Activated T-helper 1 cell treated with anti-CD3 and anti-CD28 coated beads, Interleukin-12 subunit alpha, Interleukin-12 subunit beta, Interleukin-2, Interleukin-4 antibody, amounts not matched to agents 30 ng/mL and 10 ng/mL and 1 ng/mL, durations not matched to agents 14 hours and 24 hours and 36 hours (primary cell): Measurements from ENCODE around the gene SMURF1. TPM values are rescaled to one million over a fixed set of nuclear protein-coding genes. Genes with fewer than 3 reads are reported as not detected.

Experiments
- DNase-seq: peaks from one replicate; pipeline ENCODE4 v3.0.0; 2021; ENCODE audit warnings: low spot score
- H3K27ac Mint-ChIP-seq: one replicate; pipeline ENCODE4 v1.8.0; 2021; ENCODE audit warnings: mild to moderate bottlenecking, mixed read lengths
- H3K27me3 Mint-ChIP-seq: one replicate; pipeline ENCODE4 v1.8.0; 2022; ENCODE audit warnings: mild to moderate bottlenecking, moderate library complexity, mixed read lengths; ENCODE audit not compliant: insufficient read depth
- H3K36me3 Mint-ChIP-seq: one replicate; pipeline ENCODE4 v1.8.0; 2021; ENCODE audit warnings: low read depth, mixed read lengths
- H3K4me1 Mint-ChIP-seq: one replicate; pipeline ENCODE4 v1.8.0; 2021; ENCODE audit warnings: low read depth, mixed read lengths
- H3K4me3 Mint-ChIP-seq: one replicate; pipeline ENCODE4 v1.8.0; 2021; ENCODE audit warnings: mild to moderate bottlenecking, moderate library complexity, mixed read lengths
- H3K9me3 Mint-ChIP-seq: one replicate; pipeline ENCODE4 v1.8.0; 2021; ENCODE audit warnings: mixed read lengths
- intact Hi-C: fragments of 100-400 bp; cut with micrococcal nuclease; formaldehyde crosslinking; loops from one replicate; pipeline ENCODE4 v1.15.1; 2024
- total RNA-seq: library from RNA; stranded (reverse); gene quantifications from 2 replicates; pipeline ENCODE4 v1.2.3, GENCODE V29; 2022

The SMURF1 gene
- total RNA-seq, 1 donor from 2014 or later, result 15.9 TPM

DNA sequence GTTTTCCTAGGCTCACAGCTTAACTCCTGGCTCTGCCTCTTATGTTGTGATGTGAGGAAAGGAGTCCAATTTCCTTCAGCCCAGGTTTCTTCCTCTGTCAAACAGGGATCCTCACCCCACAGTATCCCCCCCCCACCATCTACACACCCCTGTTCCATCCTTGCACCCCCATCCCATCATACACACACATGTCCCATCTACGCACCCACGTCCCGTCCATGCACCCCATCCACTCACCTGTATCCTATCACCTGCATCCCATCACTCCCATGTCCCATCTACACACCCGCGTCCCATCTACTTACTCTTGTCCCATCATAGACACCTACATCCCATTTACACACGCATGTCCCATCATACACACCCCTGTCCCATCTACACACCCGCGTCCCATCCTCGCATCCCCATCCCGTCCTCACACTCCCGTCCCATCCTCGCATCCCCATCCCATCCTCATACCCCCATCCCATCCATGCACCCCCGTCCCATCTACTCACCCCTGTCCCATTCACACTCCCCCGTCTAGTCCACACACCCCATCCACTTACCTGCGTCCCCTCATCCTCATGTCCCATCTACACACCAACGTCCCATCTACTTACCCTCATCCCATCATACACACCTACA is 148.3 kb downstream of the SMURF1 start:
- H3K9me3 Mint-ChIP-seq, result no peaks in the 10 kb centered on the region
- H3K27me3 Mint-ChIP-seq, result no peaks in the 10 kb centered on the region
- no peak overlapping the region for H3K4me3 Mint-ChIP-seq
- DNase-seq, result no peak
- peaks cover 37% of the 10 kb centered on the region for H3K36me3 Mint-ChIP-seq
- peaks cover 6% of the 10 kb centered on the region for H3K4me1 Mint-ChIP-seq
- H3K27ac Mint-ChIP-seq, result no peak overlapping the region
- intact Hi-C loops, result no loop called here

DNA sequence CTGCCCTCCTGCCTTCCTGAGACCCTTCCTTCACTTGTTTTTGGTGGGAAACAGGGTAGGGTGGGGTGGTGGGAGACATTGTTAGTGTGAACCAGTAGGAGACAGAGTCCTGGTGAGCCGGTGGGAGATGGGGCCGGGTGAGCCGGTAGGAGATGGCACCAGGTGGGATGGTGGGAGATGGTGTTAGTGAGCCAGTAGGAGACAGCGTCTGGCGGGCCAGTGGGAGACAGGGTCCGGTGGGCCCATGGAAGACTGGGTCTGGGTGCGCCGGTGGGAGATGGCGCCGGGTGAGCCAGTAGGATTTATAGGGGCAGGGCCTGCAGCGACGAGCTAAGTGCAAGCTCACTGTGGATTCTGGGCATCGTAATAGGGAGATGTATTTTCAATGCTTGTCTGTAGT is 148.8 kb downstream of the SMURF1 start:
- Mint-ChIP-seq H3K36me3 (peaks cover 41% of the 10 kb centered on the region), H3K4me1 (peaks cover 6% of the 10 kb centered on the region), H3K27ac (no peak overlapping the region), H3K9me3 (no peaks in the 10 kb centered on the region), H3K4me3 (no peak overlapping the region), H3K27me3 (no peaks in the 10 kb centered on the region)
- intact Hi-C loops, result no loop called here
- no peak for DNase-seq

DNA sequence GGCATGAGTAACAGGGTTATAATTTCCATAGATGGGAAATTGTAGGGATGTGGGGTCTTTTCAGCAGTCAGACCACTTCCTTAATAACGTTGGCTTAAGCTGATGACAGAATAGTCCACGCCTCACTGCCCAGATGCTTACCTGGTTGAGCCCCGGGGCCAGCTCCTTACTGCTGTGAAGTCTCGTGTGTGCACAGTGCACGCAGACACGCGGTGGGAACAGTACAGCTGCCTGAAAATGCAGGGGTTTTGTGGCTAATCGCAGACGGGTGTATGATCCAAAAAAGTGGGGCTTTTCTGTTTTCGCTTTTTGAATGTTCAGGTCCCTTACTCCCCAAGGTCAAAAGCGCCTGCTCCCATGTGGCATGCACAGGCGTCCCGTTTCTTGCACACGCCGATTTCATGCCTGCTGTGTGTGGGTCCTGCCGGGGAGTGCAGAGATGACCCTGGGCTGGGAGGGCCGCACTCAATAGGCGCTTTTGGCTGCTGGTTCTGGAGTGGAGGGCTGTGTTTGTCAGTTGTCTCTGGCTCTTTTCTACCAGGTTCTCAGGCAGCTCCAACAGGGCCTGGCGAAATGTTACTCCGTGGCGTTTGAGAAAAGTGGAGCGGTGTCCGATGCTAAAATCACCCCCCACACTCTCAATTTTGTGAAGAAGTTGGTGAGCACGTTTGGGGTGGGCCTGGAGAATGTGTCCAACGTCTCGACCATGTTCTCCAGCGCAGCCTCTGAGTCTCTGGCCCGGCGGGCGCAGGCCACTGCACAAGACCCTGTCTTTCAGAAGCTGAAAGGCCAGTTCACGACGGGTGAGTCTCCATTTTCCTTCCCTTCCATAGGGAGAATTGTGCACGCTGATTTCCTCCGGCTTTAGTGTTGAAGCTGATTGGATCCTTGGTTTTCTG is 149.6 kb downstream of the SMURF1 start:
- no peaks in the 10 kb centered on the region for H3K27me3 Mint-ChIP-seq
- H3K9me3 Mint-ChIP-seq, result no peaks in the 10 kb centered on the region
- no peak overlapping the region for H3K27ac Mint-ChIP-seq
- intact Hi-C loops, result no loop called here
- no peak for DNase-seq
- H3K4me3 Mint-ChIP-seq, result no peak overlapping the region
- H3K36me3 Mint-ChIP-seq, result peaks cover 46% of the 10 kb centered on the region
- peaks cover 6% of the 10 kb centered on the region for H3K4me1 Mint-ChIP-seq

DNA sequence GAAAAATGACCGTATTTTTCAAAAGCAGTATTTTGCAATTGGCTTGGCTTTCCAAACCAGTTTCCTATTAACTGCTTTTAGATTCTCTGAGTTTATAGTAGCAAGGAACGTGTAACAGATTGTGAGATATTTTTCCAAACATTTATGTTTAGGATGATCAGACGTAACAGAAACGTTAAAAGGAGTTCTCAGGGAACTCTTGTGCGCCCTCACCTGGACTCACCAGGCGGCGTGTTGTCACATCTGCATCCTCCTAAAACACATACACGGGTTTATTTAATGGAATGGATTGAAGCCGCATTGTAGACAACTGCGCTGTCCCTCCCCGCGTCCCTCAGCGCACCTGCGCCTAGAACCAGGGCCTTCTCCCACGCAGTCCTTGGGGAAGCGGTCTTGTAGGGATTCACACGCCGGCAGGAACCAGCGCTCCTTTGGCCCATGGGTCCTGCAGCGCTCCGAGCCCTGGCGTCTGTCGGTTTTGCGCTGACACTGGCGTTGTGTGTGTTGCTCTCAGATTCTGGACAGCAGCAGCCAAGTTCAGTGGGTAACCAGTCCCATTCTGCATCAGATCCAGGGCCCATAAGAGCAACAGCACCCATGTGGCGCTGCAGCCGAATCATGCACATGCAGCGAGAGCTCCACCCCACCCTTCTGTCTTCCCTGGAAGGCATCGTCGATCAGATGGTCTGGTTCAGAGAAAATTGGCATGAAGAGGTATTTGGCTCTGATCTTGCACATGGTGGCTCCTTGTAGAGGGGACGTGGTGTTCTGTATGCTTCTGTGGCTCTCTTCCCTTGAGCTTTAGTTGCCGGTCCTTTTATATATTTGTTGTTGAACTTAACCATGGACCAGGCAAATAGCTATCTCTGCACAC is 150.6 kb downstream of the SMURF1 start:
- H3K27ac Mint-ChIP-seq, result no peak overlapping the region
- H3K4me3 Mint-ChIP-seq, result no peak overlapping the region
- no peaks in the 10 kb centered on the region for H3K9me3 Mint-ChIP-seq
- DNase-seq, result no peak
- no peaks in the 10 kb centered on the region for H3K27me3 Mint-ChIP-seq
- peaks cover 46% of the 10 kb centered on the region for H3K36me3 Mint-ChIP-seq
- intact Hi-C loops, result no loop called here
- peaks cover 6% of the 10 kb centered on the region for H3K4me1 Mint-ChIP-seq

DNA sequence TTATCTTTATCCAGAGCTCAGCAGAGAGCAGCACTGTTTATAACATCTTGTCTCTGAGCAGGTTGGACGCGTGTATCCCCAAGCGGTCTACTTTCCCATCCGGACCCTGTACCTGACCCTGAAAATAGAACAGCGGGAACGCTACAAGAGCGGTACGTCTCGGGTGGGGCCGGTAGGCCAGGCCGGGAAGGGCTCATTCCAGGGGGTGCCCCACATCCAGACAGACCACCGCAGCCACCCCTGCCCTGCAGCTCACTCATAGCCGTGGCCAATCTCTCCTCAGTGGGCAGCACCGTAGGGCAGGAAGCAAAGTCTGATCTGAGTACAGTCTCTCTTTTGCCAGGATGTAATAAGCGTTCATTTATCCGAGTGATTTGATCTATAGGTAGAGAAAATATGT is 151.8 kb downstream of the SMURF1 start:
- peaks cover 54% of the 10 kb centered on the region for H3K36me3 Mint-ChIP-seq
- H3K9me3 Mint-ChIP-seq, result no peaks in the 10 kb centered on the region
- H3K27me3 Mint-ChIP-seq, result no peaks in the 10 kb centered on the region
- no peak overlapping the region for H3K27ac Mint-ChIP-seq
- H3K4me3 Mint-ChIP-seq, result no peak overlapping the region
- no peak for DNase-seq
- intact Hi-C loops, result no loop called here
- peaks cover 6% of the 10 kb centered on the region for H3K4me1 Mint-ChIP-seq

DNA sequence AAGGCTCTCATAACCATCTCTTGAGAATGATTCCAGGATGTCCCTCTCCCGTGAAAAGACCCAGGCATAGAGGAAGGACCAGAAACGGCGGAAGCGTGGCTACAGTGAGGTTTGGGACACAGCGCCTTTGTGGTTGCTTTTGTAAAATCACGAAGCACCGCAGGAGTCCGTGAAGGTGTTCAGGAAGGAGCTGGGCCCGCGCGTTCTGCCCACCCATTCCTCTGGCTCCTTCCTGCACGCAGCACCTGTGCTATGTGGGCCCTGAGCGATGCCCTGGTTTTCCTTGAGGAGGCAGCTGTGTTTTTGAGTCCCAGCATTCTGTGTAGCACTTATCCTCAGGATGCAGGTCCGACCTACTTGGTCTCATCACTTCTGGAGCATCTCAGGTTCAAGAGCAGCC is 152.8 kb downstream of the SMURF1 start:
- H3K27ac Mint-ChIP-seq, result no peak overlapping the region
- H3K9me3 Mint-ChIP-seq, result no peaks in the 10 kb centered on the region
- no peak for DNase-seq
- H3K36me3 Mint-ChIP-seq, result peaks cover 62% of the 10 kb centered on the region
- H3K4me1 Mint-ChIP-seq, result peaks cover 5% of the 10 kb centered on the region
- intact Hi-C loops, result no loop called here
- no peaks in the 10 kb centered on the region for H3K27me3 Mint-ChIP-seq
- H3K4me3 Mint-ChIP-seq, result no peak overlapping the region

DNA sequence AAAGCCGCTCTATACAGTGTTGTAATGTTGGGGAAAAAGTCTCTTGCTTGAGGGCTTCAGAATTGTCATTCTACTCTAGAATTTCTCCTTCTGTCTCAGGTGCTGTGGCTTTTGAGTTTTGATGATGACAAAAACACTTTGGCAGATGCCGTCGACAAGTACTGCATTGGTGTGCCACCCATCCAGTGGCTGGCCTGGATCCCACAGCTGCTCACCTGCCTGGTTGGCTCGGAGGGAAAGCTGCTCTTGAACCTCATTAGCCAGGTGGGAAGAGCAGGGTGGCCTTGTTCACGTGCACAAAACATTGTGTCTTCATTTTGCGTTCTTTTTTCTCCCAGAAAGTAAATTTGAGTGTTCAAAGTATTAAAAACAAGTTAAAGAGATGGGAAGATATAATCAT is 153.6 kb downstream of the SMURF1 start:
- no peak for DNase-seq
- peaks cover 6% of the 10 kb centered on the region for H3K9me3 Mint-ChIP-seq
- H3K36me3 Mint-ChIP-seq, result peaks cover 62% of the 10 kb centered on the region
- intact Hi-C loops, result no loop called here
- H3K27me3 Mint-ChIP-seq, result no peaks in the 10 kb centered on the region
- H3K4me1 Mint-ChIP-seq, result no peaks in the 10 kb centered on the region
- no peak overlapping the region for H3K27ac Mint-ChIP-seq
- H3K4me3 Mint-ChIP-seq, result no peak overlapping the region

DNA sequence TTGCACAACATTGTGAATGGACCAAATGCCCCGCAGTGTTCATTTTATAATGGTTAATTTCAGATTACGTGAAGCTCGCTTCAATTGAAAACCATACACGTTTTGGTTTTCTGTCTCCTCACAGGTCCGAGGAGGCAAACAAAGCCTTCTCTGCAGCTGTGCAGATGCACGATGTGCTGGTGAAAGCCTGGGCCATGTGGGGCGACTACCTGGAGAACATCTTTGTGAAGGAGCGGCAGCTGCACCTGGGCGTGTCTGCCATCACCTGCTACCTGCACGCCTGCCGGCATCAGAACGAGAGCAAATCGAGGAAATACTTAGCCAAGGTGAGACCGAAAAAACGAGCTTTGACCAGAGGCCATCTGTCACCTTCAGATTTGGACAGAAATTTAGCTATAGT is 155.3 kb downstream of the SMURF1 start:
- no peaks in the 10 kb centered on the region for H3K4me1 Mint-ChIP-seq
- peaks cover 6% of the 10 kb centered on the region for H3K9me3 Mint-ChIP-seq
- no peak overlapping the region for H3K4me3 Mint-ChIP-seq
- no peak for DNase-seq
- intact Hi-C loops, result no loop called here
- H3K27ac Mint-ChIP-seq, result no peak overlapping the region
- peaks cover 71% of the 10 kb centered on the region for H3K36me3 Mint-ChIP-seq
- no peaks in the 10 kb centered on the region for H3K27me3 Mint-ChIP-seq

DNA sequence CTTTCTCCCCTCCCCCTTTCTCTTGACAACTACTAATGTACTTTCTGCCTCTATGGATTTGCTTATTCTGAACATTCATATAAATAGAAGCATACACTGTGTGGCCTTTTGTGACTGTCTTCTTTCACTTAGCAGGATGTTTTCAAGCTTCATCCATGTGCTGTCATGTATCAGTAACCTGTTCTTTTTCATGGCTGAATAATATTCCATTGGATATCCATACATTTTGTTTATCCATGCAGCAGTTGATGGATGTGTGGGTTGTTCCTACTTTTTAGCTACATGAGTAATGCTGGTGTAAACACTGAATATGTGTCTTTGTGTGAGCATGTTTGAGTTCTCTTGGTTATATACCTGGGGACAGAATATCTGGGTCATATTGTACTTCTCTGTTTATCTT is 158.0 kb downstream of the SMURF1 start:
- Mint-ChIP-seq H3K9me3 (peaks cover 6% of the 10 kb centered on the region), H3K4me1 (no peaks in the 10 kb centered on the region), H3K4me3 (no peak overlapping the region), H3K27ac (no peak overlapping the region), H3K27me3 (no peaks in the 10 kb centered on the region), H3K36me3 (peaks cover 74% of the 10 kb centered on the region)
- intact Hi-C loops, result no loop called here
- no peak for DNase-seq

DNA sequence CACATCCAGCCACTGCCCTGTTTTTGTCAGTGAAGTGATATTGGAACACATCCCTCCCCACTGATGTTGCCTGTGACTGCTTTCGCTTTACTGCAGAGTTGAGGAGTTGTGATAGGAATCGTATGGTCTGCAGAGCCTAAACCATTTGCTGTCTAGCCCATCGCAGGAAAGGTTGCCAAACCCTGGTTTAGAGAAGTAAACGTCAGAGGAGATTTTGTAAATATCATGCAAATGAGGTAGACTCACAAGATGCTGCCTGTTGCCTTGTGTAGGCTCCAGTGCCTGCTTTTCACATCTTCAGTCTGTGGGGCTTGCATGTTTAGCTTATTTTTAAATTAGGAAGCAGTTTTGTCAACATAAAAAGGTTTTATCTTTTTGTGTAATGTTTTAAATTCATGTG is 158.5 kb downstream of the SMURF1 start:
- H3K9me3 Mint-ChIP-seq, result peaks cover 6% of the 10 kb centered on the region
- no peaks in the 10 kb centered on the region for H3K27me3 Mint-ChIP-seq
- no peak for DNase-seq
- H3K4me3 Mint-ChIP-seq, result no peak overlapping the region
- peaks cover 75% of the 10 kb centered on the region for H3K36me3 Mint-ChIP-seq
- intact Hi-C loops, result no loop called here
- H3K27ac Mint-ChIP-seq, result no peak overlapping the region
- H3K4me1 Mint-ChIP-seq, result no peaks in the 10 kb centered on the region

DNA sequence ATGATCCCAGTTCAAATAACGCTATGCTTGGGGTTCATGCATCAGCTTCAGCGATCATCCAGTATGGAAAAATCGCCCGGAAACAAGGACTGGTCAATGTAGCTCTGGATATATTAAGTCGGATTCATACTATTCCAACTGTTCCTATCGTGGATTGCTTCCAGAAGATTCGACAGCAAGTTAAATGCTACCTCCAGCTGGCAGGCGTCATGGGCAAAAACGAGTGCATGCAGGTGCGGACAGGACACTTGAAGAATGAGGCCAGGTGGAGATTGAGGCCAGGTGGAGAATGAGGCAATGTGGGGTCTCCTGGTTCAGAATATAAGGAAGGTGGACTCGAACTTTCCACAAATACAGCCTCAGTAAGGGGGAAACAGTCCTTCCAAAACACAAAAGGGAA is 159.8 kb downstream of the SMURF1 start:
- intact Hi-C loops, result no loop called here
- no peak overlapping the region for H3K27ac Mint-ChIP-seq
- no peak for DNase-seq

DNA sequence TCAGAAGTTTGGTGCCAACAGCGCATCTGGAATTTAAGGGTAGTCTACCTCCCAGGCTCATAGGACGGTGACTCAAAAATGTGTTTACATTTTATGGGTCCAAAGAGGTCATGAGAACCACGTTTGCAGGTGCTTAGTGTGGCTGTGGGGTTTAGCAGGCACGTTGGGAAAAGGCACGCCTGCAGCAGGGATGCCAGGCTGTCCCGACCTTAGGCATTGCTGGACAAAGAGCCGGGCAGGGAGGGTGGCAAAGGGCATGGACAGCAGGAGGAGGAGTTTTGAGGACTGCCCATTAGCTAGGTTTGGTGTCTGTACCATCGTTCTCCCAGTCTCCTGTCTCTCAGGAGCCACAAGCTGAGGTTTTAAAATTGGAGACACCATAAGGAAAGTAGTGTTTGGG is 161.2 kb downstream of the SMURF1 start:
- intact Hi-C loops, result no loop called here
- peaks cover 6% of the 10 kb centered on the region for H3K9me3 Mint-ChIP-seq
- peaks cover 67% of the 10 kb centered on the region for H3K36me3 Mint-ChIP-seq
- H3K27ac Mint-ChIP-seq, result no peak overlapping the region
- H3K4me3 Mint-ChIP-seq, result no peak overlapping the region
- H3K4me1 Mint-ChIP-seq, result no peaks in the 10 kb centered on the region
- H3K27me3 Mint-ChIP-seq, result no peaks in the 10 kb centered on the region
- no peak for DNase-seq

More for the DNA sequence above, 159.8 kb downstream of the SMURF1 start:
- H3K9me3 Mint-ChIP-seq, result peaks cover 6% of the 10 kb centered on the region
- H3K4me3 Mint-ChIP-seq, result no peak overlapping the region
- no peaks in the 10 kb centered on the region for H3K4me1 Mint-ChIP-seq
- peaks cover 73% of the 10 kb centered on the region for H3K36me3 Mint-ChIP-seq
- no peaks in the 10 kb centered on the region for H3K27me3 Mint-ChIP-seq

DNA sequence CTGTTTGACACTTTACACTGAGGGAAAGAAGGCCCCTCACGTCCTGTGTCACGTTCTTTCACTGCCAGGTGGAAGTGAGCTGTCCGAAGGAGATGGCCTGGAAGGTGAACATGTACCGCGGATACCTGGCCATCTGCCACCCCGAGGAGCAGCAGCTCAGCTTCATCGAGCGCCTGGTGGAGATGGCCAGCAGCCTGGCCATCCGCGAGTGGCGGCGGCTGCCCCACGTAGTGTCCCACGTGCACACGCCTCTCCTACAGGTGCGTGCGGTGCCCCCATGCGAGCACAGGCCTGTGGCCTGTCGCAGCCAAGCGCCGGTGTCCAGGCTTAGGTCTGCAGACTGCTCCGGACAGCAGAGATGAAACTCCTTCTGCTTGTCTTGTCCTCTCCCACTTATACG is 162.2 kb downstream of the SMURF1 start:
- Mint-ChIP-seq H3K27ac (no peak overlapping the region), H3K9me3 (peaks cover 6% of the 10 kb centered on the region), H3K4me1 (no peaks in the 10 kb centered on the region), H3K36me3 (peaks cover 64% of the 10 kb centered on the region), H3K27me3 (no peaks in the 10 kb centered on the region), H3K4me3 (no peak overlapping the region)
- no peak for DNase-seq
- intact Hi-C loops, result no loop called here
